ENCODE results near the gene ARHGEF4. TPM values are rescaled to one million over a fixed set of nuclear protein-coding genes. Genes with fewer than 3 reads are reported as not detected.
A peak's percentile ranks its signal among the peaks of the same experiment; 100 is the strongest.

Gene ARHGEF4
- total and polyA plus RNA-seq, 4 donors = 61.6 to 210 (median 137) TPM

- WGBS (ENCODE audit: insufficient coverage) = no CpG with 5 or more reads among the region's 5 CpGs
- no peak overlapping the region for H3K4me3 ChIP-seq (ENCODE audit: low read depth, low read length)
Observed at GRCh38 chr2:130997198-130997597, 160.5 kb downstream of the ARHGEF4 start.

GRCh38 chr2:130998561-130998960 is 161.8 kb downstream of the ARHGEF4 start:
- peak in 1 of 6 donors; percentile 65 for DNase-seq (ENCODE audit: low read depth in 4 of 6, low spot score in 6 of 6)
- no peaks in the 10 kb centered on the region for H3K27me3 ChIP-seq (ENCODE audit: control insufficient read depth, insufficient read depth, low read length)
- no peak overlapping the region for H3K27ac ChIP-seq (ENCODE audit: low read depth, low read length)
- H3K36me3 ChIP-seq (ENCODE audit: control insufficient read depth, insufficient read depth, low read length) = no peaks in the 10 kb centered on the region
- WGBS (ENCODE audit: insufficient coverage) = 87% methylated on average over 3 of the region's 6 CpGs
- H3K4me3 ChIP-seq (ENCODE audit: low read depth, low read length) = no peak overlapping the region
- H3K9me3 ChIP-seq (ENCODE audit: control insufficient read depth, insufficient read depth, low read length) = no peaks in the 10 kb centered on the region
- H3K4me1 ChIP-seq (ENCODE audit: control insufficient read depth, insufficient read depth, low read length) = peaks cover 2% of the 10 kb centered on the region

More at GRCh38 chr2:130997198-130997597, 160.5 kb downstream of the ARHGEF4 start:
- H3K27me3 ChIP-seq (ENCODE audit: control insufficient read depth, insufficient read depth, low read length) = no peaks in the 10 kb centered on the region
- H3K9me3 ChIP-seq (ENCODE audit: control insufficient read depth, insufficient read depth, low read length) = no peaks in the 10 kb centered on the region
- peaks cover 2% of the 10 kb centered on the region for H3K4me1 ChIP-seq (ENCODE audit: control insufficient read depth, insufficient read depth, low read length)
- DNase-seq (ENCODE audit: low read depth in 4 of 6, low spot score in 6 of 6) = no peak
- H3K36me3 ChIP-seq (ENCODE audit: control insufficient read depth, insufficient read depth, low read length) = peaks cover 2% of the 10 kb centered on the region
- no peak overlapping the region for H3K27ac ChIP-seq (ENCODE audit: low read depth, low read length)

- H3K36me3 ChIP-seq (ENCODE audit: control insufficient read depth, insufficient read depth, low read length) = peaks cover 12% of the 10 kb centered on the region
- H3K27ac ChIP-seq (ENCODE audit: low read depth, low read length) = no peak overlapping the region
- DNase-seq (ENCODE audit: low read depth in 4 of 6, low spot score in 6 of 6) = no peak
- WGBS (ENCODE audit: insufficient coverage) = 79% methylated on average over 3 of the region's 11 CpGs
- H3K9me3 ChIP-seq (ENCODE audit: control insufficient read depth, insufficient read depth, low read length) = no peaks in the 10 kb centered on the region
- no peaks in the 10 kb centered on the region for H3K27me3 ChIP-seq (ENCODE audit: control insufficient read depth, insufficient read depth, low read length)
- no peak overlapping the region for H3K4me3 ChIP-seq (ENCODE audit: low read depth, low read length)
- H3K4me1 ChIP-seq (ENCODE audit: control insufficient read depth, insufficient read depth, low read length) = peaks cover 9% of the 10 kb centered on the region
Observed at GRCh38 chr2:131004446-131005209, 167.9 kb downstream of the ARHGEF4 start.

GRCh38 chr2:131005216-131005935 is 168.7 kb downstream of the ARHGEF4 start:
- H3K27ac ChIP-seq (ENCODE audit: low read depth, low read length) = no peak overlapping the region
- peaks cover 9% of the 10 kb centered on the region for H3K4me1 ChIP-seq (ENCODE audit: control insufficient read depth, insufficient read depth, low read length)
- no peak overlapping the region for H3K4me3 ChIP-seq (ENCODE audit: low read depth, low read length)
- H3K9me3 ChIP-seq (ENCODE audit: control insufficient read depth, insufficient read depth, low read length) = no peaks in the 10 kb centered on the region
- no peak for DNase-seq (ENCODE audit: low read depth in 4 of 6, low spot score in 6 of 6)
- WGBS (ENCODE audit: insufficient coverage) = 90% methylated on average over 16 of the region's 16 CpGs
- peaks cover 12% of the 10 kb centered on the region for H3K36me3 ChIP-seq (ENCODE audit: control insufficient read depth, insufficient read depth, low read length)
- H3K27me3 ChIP-seq (ENCODE audit: control insufficient read depth, insufficient read depth, low read length) = no peaks in the 10 kb centered on the region

GRCh38 chr2:131006561-131006960 is 169.8 kb downstream of the ARHGEF4 start:
- no peak for DNase-seq (ENCODE audit: low read depth in 4 of 6, low spot score in 6 of 6)
- peaks cover 12% of the 10 kb centered on the region for H3K36me3 ChIP-seq (ENCODE audit: control insufficient read depth, insufficient read depth, low read length)
- no peaks in the 10 kb centered on the region for H3K27me3 ChIP-seq (ENCODE audit: control insufficient read depth, insufficient read depth, low read length)
- WGBS (ENCODE audit: insufficient coverage) = 100% methylated on average over 1 of the region's 2 CpGs
- H3K4me3 ChIP-seq (ENCODE audit: low read depth, low read length) = no peak overlapping the region
- H3K9me3 ChIP-seq (ENCODE audit: control insufficient read depth, insufficient read depth, low read length) = no peaks in the 10 kb centered on the region
- no peak overlapping the region for H3K27ac ChIP-seq (ENCODE audit: low read depth, low read length)
- H3K4me1 ChIP-seq (ENCODE audit: control insufficient read depth, insufficient read depth, low read length) = peaks cover 9% of the 10 kb centered on the region

GRCh38 chr2:131008967-131009366 is 172.3 kb downstream of the ARHGEF4 start:
- H3K27me3 ChIP-seq (ENCODE audit: control insufficient read depth, insufficient read depth, low read length) = no peaks in the 10 kb centered on the region
- H3K36me3 ChIP-seq (ENCODE audit: control insufficient read depth, insufficient read depth, low read length) = peaks cover 12% of the 10 kb centered on the region
- no peak for DNase-seq (ENCODE audit: low read depth in 4 of 6, low spot score in 6 of 6)
- H3K27ac ChIP-seq (ENCODE audit: low read depth, low read length) = no peak overlapping the region
- H3K9me3 ChIP-seq (ENCODE audit: control insufficient read depth, insufficient read depth, low read length) = no peaks in the 10 kb centered on the region
- H3K4me1 ChIP-seq (ENCODE audit: control insufficient read depth, insufficient read depth, low read length) = peaks cover 9% of the 10 kb centered on the region
- WGBS (ENCODE audit: insufficient coverage) = no CpG with 5 or more reads among the region's 1 CpG
- no peak overlapping the region for H3K4me3 ChIP-seq (ENCODE audit: low read depth, low read length)

- Histone ChIP-seq H3K9me3 (ENCODE audit: control insufficient read depth, insufficient read depth, low read length) (no peaks in the 10 kb centered on the region), H3K36me3 (ENCODE audit: control insufficient read depth, insufficient read depth, low read length) (peaks cover 7% of the 10 kb centered on the region), H3K4me3 (ENCODE audit: low read depth, low read length) (no peak overlapping the region), H3K27ac (ENCODE audit: low read depth, low read length) (no peak overlapping the region), H3K4me1 (ENCODE audit: control insufficient read depth, insufficient read depth, low read length) (peaks cover 7% of the 10 kb centered on the region), H3K27me3 (ENCODE audit: control insufficient read depth, insufficient read depth, low read length) (no peaks in the 10 kb centered on the region)
- 88% methylated on average over 1 of the region's 6 CpGs for WGBS (ENCODE audit: insufficient coverage)
- DNase-seq (ENCODE audit: low read depth in 4 of 6, low spot score in 6 of 6) = no peak
Observed at GRCh38 chr2:131009713-131010475, 173.2 kb downstream of the ARHGEF4 start.

GRCh38 chr2:131010566-131010965 is 173.9 kb downstream of the ARHGEF4 start:
- H3K4me1 ChIP-seq (ENCODE audit: control insufficient read depth, insufficient read depth, low read length) = peaks cover 5% of the 10 kb centered on the region
- H3K9me3 ChIP-seq (ENCODE audit: control insufficient read depth, insufficient read depth, low read length) = no peaks in the 10 kb centered on the region
- no peak overlapping the region for H3K27ac ChIP-seq (ENCODE audit: low read depth, low read length)
- H3K4me3 ChIP-seq (ENCODE audit: low read depth, low read length) = no peak overlapping the region
- 88% methylated on average over 4 of the region's 4 CpGs for WGBS (ENCODE audit: insufficient coverage)
- peaks cover 2% of the 10 kb centered on the region for H3K36me3 ChIP-seq (ENCODE audit: control insufficient read depth, insufficient read depth, low read length)
- DNase-seq (ENCODE audit: low read depth in 4 of 6, low spot score in 6 of 6) = no peak
- H3K27me3 ChIP-seq (ENCODE audit: control insufficient read depth, insufficient read depth, low read length) = no peaks in the 10 kb centered on the region

GRCh38 chr2:131011486-131011885 is 174.8 kb downstream of the ARHGEF4 start:
- 53% methylated on average over 5 of the region's 7 CpGs for WGBS (ENCODE audit: insufficient coverage)
- Histone ChIP-seq H3K27me3 (ENCODE audit: control insufficient read depth, insufficient read depth, low read length) (no peaks in the 10 kb centered on the region), H3K36me3 (ENCODE audit: control insufficient read depth, insufficient read depth, low read length) (peaks cover 6% of the 10 kb centered on the region), H3K4me1 (ENCODE audit: control insufficient read depth, insufficient read depth, low read length) (peaks cover 15% of the 10 kb centered on the region), H3K27ac (ENCODE audit: low read depth, low read length) (no peak overlapping the region), H3K9me3 (ENCODE audit: control insufficient read depth, insufficient read depth, low read length) (no peaks in the 10 kb centered on the region), H3K4me3 (ENCODE audit: low read depth, low read length) (no peak overlapping the region)
- peak in 1 of 6 donors; percentile 35 for DNase-seq (ENCODE audit: low read depth in 4 of 6, low spot score in 6 of 6)

Data from spinal cord (tissue), 10 donors.